HL-60/S4 treated with phorbol 12-myristate 13-acetate at 8.2 ng/mL for 4 days and 3 days (cell line): ENCODE measurements around the gene SPAG6.
"Not testable (repeated sequence)": the region's sequence is repeated elsewhere in the genome, so short reads cannot be mapped to it uniquely, and the experiment has no call there.

Source experiments
- in situ Hi-C: fragments of 300-500 bp; cut with MboI; formaldehyde crosslinking; loops from 2 replicates; pipeline ENCODE4 v1.15.0; 2022; ENCODE audit warnings: low sequenced_read_pairs

The SPAG6 gene

GRCh38 chr10:22341190-22341925 lies 3.9 kb upstream of the SPAG6 start:
- in situ Hi-C loops: no loop called here

DNA sequence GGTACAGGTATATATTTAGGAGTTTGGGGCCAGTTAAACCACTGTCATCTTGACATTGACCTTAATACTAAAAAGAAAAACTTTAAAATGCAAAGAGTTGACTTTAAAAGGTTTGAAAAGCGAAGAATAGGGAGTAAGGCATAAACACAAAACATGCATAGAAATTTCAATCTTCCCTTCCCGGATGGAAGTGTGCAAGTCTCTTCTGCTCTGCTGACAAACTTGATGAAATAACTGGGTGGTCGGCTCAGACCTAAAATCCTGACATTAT lies 3.4 kb upstream of the SPAG6 start:
- in situ Hi-C loops: no loop called here

DNA sequence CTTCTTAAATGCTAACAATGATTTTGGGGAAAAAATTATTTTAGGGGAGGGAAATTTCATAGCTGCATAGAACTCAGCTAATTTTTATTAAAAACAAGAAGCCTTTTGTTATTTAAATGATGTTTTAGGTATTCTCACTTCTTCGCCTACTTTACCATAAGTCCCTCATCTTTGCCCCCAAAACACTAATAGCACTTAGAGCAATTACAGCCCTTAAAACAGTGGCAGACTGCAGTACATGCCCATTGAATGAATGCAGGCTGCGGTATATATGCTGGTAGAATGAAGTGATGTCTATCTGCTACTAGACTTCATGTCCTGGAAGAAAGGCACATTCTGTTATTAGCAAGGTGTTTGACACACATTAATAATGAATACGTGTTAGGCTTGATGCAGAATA lies 2.9 kb upstream of the SPAG6 start:
- in situ Hi-C loops: no loop called here

DNA sequence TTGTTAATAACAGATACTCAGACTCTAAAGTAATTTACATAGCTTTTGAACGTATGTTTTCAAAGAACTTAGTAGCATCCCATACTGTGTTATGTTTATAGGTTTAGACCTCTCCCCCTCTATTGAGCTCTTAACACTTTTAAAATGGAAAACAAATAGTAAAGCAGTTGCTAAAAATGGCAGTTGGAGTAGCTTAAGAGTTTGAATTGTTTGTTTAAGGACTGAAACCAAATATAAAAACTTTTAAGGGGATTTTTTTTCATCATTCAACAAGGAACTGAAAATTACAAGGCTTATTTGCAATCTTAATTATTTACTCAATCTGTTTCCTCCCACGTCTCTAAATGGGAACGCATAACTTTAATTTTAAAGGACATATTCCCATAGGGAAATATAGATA lies 1.6 kb upstream of the SPAG6 start:
- in situ Hi-C loops: no loop called here

- in situ Hi-C loops: no loop called here
Observed at GRCh38 chr10:22344249-22344648, 1.0 kb upstream of the SPAG6 start.

GRCh38 chr10:22344781-22345300 lies 455 bp upstream of the SPAG6 start:
- in situ Hi-C loops: no loop called here

GRCh38 chr10:22346096-22346661 lies 883 bp downstream of the SPAG6 start:
- in situ Hi-C loops: no loop called here

DNA sequence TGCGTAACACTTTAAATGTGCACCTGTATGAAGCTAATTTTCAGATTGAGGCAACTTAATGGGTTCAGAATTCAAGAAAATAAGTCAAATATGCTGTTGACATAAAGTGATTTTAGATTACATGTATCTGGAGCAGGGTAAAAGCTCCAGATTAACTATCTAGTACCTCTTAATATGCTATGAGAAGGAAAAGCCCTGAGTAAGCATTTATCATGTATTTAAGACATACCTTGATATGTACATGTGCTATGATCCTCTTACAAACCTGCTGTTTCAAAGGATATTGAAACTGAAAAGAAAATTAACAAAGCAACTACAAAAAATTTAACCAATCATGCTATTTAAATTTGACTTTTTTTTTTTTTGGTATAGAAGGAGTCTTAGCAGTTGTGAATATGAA lies 4.5 kb downstream of the SPAG6 start:
- in situ Hi-C loops: no loop called here

- in situ Hi-C loops: no loop called here
Observed at GRCh38 chr10:22351131-22351703, 5.9 kb downstream of the SPAG6 start.

GRCh38 chr10:22356324-22356873 lies 11.1 kb downstream of the SPAG6 start:
- in situ Hi-C loops: no loop called here

GRCh38 chr10:22357770-22358169 lies 12.5 kb downstream of the SPAG6 start:
- in situ Hi-C loops: not testable (repeated sequence)

DNA sequence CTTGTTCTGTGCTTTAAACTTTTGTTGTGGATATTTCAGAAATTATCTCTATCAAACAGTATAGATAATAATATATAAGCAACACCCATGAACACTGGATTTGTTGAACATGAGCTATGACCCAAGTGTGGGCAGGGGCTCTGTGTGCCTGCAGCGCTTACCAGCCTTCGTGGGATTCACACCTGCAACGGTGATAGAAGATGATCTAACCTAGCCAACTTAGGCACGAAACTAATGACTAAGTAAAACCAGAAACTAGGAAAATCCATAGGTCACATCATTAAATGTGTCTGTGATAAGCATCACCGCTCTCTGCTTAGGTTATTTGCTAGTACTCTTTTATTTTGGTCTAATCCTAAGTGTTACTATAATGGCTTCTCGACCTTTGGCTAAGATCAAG lies 18.0 kb downstream of the SPAG6 start:
- in situ Hi-C loops: no loop called here

- in situ Hi-C loops: no loop called here
Observed at GRCh38 chr10:22364407-22365140, 19.3 kb downstream of the SPAG6 start.

DNA sequence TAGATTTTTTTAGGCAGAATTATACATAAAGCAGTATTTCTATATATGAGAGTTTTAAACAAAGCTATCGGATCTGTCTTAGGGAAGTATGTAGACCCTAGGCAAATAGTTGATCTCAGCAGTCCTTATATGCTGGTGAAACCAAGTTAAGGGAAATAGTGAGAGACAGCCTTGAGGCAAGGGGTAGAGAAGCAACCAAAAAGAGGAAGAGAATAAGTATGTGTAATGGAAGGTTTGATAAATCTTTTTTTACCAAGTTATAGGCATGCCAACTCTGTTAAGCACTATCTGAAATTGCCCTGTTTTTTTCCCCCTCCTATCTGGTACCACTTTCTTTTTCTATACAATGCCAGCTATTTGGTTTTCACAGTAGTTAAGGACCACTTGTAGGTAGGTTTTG lies 19.9 kb downstream of the SPAG6 start:
- in situ Hi-C loops: no loop called here

DNA sequence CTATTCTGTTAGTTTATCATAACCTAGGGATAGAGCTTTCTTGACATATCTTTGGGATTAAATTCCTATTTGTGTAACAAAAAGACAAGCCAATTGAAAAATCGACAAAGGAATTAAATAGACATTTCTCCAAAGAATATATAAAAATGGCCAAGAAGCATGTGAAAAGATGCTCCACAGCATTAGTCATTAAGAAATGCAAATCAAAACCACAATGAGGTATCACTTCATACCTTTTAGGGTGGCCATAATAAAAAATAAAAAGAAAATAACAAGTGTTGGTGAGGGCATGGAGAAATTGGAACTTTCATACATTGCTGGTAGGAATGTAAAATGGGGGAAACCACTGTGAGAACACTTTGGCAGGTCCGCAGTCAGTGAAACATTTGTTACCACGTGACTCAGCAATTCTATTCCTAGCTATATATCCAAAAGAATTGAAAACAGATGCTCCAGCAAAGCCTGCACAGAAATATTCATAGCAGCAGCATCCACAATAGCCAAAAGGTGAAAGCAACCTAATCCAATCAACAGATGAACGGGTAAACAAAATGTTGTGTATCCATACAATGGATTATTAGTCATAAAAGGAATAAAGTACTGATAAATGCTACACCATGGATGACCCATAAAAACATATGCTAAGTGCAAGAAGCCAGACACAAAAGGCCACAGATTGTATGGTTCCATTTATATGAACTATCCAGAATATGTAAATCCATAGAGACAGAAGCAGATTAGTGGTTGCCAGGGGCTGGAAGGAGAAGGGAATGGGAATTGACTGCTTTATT lies 20.5 kb downstream of the SPAG6 start:
- in situ Hi-C loops: no loop called here

DNA sequence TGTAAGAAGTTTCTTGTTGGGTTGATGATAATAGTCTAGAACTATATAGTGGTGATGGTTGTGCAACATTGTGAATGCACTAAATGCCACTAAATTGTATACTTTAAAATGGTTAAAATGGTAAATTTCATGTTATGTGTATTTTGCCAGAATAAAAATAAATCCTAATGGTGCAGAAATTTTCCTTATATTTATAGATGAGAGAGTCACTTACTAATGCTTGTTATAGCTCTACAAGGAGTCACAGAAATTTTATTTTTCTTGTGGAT lies 21.1 kb downstream of the SPAG6 start:
- in situ Hi-C loops: no loop called here

- in situ Hi-C loops: no loop called here
Observed at GRCh38 chr10:22366771-22367170, 21.5 kb downstream of the SPAG6 start.

GRCh38 chr10:22367471-22367870 lies 22.2 kb downstream of the SPAG6 start:
- in situ Hi-C loops: no loop called here

GRCh38 chr10:22368402-22368801 lies 23.1 kb downstream of the SPAG6 start:
- in situ Hi-C loops: no loop called here

DNA sequence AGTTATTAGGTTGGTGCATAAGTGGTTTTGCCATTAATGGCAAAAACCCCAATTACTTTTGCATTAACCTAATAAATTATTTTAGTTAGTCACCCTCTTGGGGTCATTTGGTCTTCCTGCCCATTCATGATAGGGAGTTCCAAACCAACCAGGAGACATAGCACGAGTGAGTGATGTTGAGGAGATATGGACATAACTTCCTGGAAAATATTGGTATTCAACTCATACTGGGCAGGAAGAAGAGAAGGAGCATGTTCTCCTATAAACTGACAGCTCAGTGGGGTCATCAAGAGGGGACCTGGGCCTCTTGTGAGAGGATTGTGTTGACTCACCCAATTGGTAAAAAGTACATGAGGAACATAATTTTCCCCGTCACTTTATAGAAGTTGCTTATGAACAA lies 23.7 kb downstream of the SPAG6 start:
- in situ Hi-C loops: no loop called here

GRCh38 chr10:22369434-22370072 lies 24.3 kb downstream of the SPAG6 start:
- in situ Hi-C loops: no loop called here
